Progenitor cell of endocrine pancreas (in vitro differentiated cells): Measurements from ENCODE around the gene NOP16. TPM values are rescaled to one million over a fixed set of nuclear protein-coding genes. Genes with fewer than 3 reads are reported as not detected.

Experiments used
- DNase-seq: peaks from one replicate; pipeline ENCODE4 v3.0.0; 2021; ENCODE audit warnings: low spot score; ENCODE audit not compliant: unreplicated experiment
- H3K27ac Mint-ChIP-seq: 2 replicates; pipeline ENCODE4 v1.8.0; 2021; ENCODE audit warnings: mild to moderate bottlenecking, moderate library complexity, mixed read lengths
- H3K27me3 Mint-ChIP-seq: 2 replicates; pipeline ENCODE4 v1.8.0; 2021; ENCODE audit warnings: mixed read lengths
- H3K36me3 Mint-ChIP-seq: 2 replicates; pipeline ENCODE4 v1.8.0; 2022; ENCODE audit warnings: mixed read lengths; ENCODE audit not compliant: insufficient read depth
- H3K4me1 Mint-ChIP-seq: 2 replicates; pipeline ENCODE4 v1.8.0; 2021; ENCODE audit warnings: low read depth, mixed read lengths
- H3K4me3 Mint-ChIP-seq: 2 replicates; pipeline ENCODE4 v1.8.0; 2021; ENCODE audit warnings: low read depth, mild to moderate bottlenecking, moderate library complexity, mixed read lengths
- H3K9me3 Mint-ChIP-seq: 2 replicates; pipeline ENCODE4 v1.8.0; 2021; ENCODE audit warnings: low read depth, mixed read lengths
- CTCF ChIP-seq: fragments of 200-600 bp; sonication (generic); IDR thresholded peaks from one replicate; pipeline ENCODE4 v1.5.0; 2021; ENCODE audit warnings: antibody characterized with exemption, mild to moderate bottlenecking; ENCODE audit not compliant: unreplicated experiment
- total RNA-seq: library from RNA; stranded (reverse); gene quantifications from 2 replicates; pipeline ENCODE4 v1.2.1, GENCODE V29; 2021

Gene NOP16
- total RNA-seq, 1 donor from 2014 or later, result 21.9 TPM

- Mint-ChIP-seq H3K4me1 (peaks cover 3% of the 10 kb centered on the region), H3K9me3 (no peaks in the 10 kb centered on the region), H3K4me3 (no peak overlapping the region), H3K27ac (no peak overlapping the region), H3K36me3 (peaks cover 11% of the 10 kb centered on the region), H3K27me3 (no peaks in the 10 kb centered on the region)
- TF ChIP-seq CTCF, result no peak
- DNase-seq, result no peak
These were observed 6.4 kb downstream of the NOP16 start for GRCh38 chr5:176381979-176382378.

- Mint-ChIP-seq H3K4me3 (no peak overlapping the region), H3K27ac (no peak overlapping the region), H3K27me3 (no peaks in the 10 kb centered on the region), H3K36me3 (peaks cover 10% of the 10 kb centered on the region), H3K9me3 (no peaks in the 10 kb centered on the region), H3K4me1 (no peaks in the 10 kb centered on the region)
- no peak for DNase-seq
- no peak for TF ChIP-seq CTCF
These were observed 7.0 kb downstream of the NOP16 start for GRCh38 chr5:176381423-176381822.

GRCh38 chr5:176379881-176380280, 8.5 kb downstream of the NOP16 start:
- TF ChIP-seq CTCF, result no peak
- Mint-ChIP-seq H3K27ac (no peak overlapping the region), H3K27me3 (no peaks in the 10 kb centered on the region), H3K4me1 (no peaks in the 10 kb centered on the region), H3K9me3 (no peaks in the 10 kb centered on the region), H3K4me3 (no peak overlapping the region), H3K36me3 (peaks cover 10% of the 10 kb centered on the region)
- no peak for DNase-seq

- Mint-ChIP-seq H3K27ac (no peak overlapping the region), H3K9me3 (no peaks in the 10 kb centered on the region), H3K36me3 (peaks cover 4% of the 10 kb centered on the region), H3K4me3 (no peak overlapping the region), H3K4me1 (no peaks in the 10 kb centered on the region), H3K27me3 (no peaks in the 10 kb centered on the region)
- no peak for TF ChIP-seq CTCF
- no peak for DNase-seq
These were observed 15.1 kb downstream of the NOP16 start for GRCh38 chr5:176373100-176373818.

GRCh38 chr5:176371621-176372539, 16.5 kb downstream of the NOP16 start:
- Mint-ChIP-seq H3K4me1 (no peaks in the 10 kb centered on the region), H3K9me3 (no peaks in the 10 kb centered on the region), H3K4me3 (no peak overlapping the region), H3K27me3 (peaks cover 7% of the 10 kb centered on the region), H3K36me3 (peaks cover 15% of the 10 kb centered on the region), H3K27ac (no peak overlapping the region)
- DNase-seq, result no peak
- no peak for TF ChIP-seq CTCF
